ACC112 (cell line): Measurements from ENCODE around the gene ARNT2.

Source experiments
- H2AFZ ChIP-seq: fragments of 200-600 bp; sonication (generic); one replicate; pipeline ENCODE4 v1.6.0; 2017; ENCODE audit warnings: antibody characterized with exemption, low read length; ENCODE audit not compliant: unreplicated experiment
- H3K27ac ChIP-seq: fragments of 200-600 bp; sonication (generic); 2 replicates; pipeline ENCODE4 v1.5.1; 2014; ENCODE audit warnings: low read depth, mild to moderate bottlenecking, antibody characterized with exemption, low read length, moderate library complexity
- H3K27me3 ChIP-seq: fragments of 200-600 bp; sonication (generic); 2 replicates; pipeline ENCODE4 v1.6.1; 2014; ENCODE audit warnings: mild to moderate bottlenecking, antibody characterized with exemption, low read length, moderate library complexity, mixed read lengths; ENCODE audit not compliant: insufficient read depth
- H3K36me3 ChIP-seq: fragments of 200-600 bp; sonication (generic); 2 replicates; pipeline ENCODE4 v1.6.1; 2016; ENCODE audit warnings: mild to moderate bottlenecking, antibody characterized with exemption, low read length, moderate library complexity, mixed read lengths; ENCODE audit not compliant: insufficient read depth
- H3K4me1 ChIP-seq: fragments of 200-600 bp; sonication (generic); one replicate; pipeline ENCODE4 v1.6.1; 2016; ENCODE audit warnings: low read length, mixed read lengths; ENCODE audit not compliant: insufficient read depth, unreplicated experiment, control insufficient read depth
- H3K4me3 ChIP-seq: fragments of 200-600 bp; sonication (generic); 2 replicates; pipeline ENCODE4 v1.5.1; 2014; ENCODE audit warnings: mild to moderate bottlenecking, low read depth, low read length
- H3K79me2 ChIP-seq: fragments of 200-600 bp; sonication (generic); one replicate; pipeline ENCODE4 v1.6.0; 2016; ENCODE audit warnings: low read length; ENCODE audit not compliant: control insufficient read depth, unreplicated experiment, insufficient read depth

ARNT2 gene

DNA sequence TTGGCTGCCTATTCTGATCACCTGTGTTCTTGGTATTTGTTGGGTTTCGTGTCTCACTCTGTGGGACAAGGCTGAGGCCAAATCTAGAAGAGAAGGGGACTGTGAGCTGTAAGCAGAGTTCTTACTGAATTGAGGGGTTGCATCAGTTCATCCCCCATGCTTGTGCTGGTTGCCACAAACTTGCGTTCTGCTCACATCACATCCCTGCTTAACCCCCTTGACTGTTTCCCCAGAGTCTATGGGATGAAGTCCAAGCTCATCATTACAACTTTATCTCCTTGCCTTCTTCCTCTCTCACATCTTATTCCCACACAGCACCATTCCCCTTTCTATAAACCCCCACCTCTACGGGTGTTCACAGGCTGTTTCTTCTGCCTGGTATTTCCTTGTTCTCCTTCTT, 147.2 kb downstream of the ARNT2 start:
- Histone ChIP-seq H3K27ac (peak overlapping the region; percentile 96), H3K4me3 (peak overlapping the region; percentile 61; the same call in 1 of the 2 replicates), H3K79me2 (no peaks in the 10 kb centered on the region), H3K4me1 (peaks cover 41% of the 10 kb centered on the region), H3K27me3 (no peaks in the 10 kb centered on the region), H3K36me3 (no peaks in the 10 kb centered on the region), H2AFZ (no peak overlapping the region)

DNA sequence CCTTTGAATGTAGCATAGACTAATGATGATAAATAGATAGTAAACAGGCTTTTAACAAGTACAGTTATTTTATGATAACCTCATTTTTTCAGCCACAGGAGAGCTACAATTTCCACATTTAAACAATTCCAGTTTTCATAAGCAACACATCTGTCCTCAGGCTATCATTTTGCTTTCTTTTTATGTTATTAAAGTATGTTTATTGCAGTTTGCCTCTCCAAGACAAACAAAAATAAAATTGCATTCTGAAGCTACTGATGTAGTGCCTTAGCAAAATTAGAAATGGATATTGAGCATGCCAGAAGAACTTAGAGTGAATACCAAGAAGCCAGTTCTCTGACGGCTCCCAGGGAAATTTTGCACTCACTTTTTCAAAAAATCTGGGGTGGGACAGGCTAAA, 150.4 kb downstream of the ARNT2 start:
- Histone ChIP-seq H3K36me3 (no peaks in the 10 kb centered on the region), H3K79me2 (no peaks in the 10 kb centered on the region), H3K27ac (no peak overlapping the region), H2AFZ (no peak overlapping the region), H3K4me1 (peaks cover 22% of the 10 kb centered on the region), H3K27me3 (no peaks in the 10 kb centered on the region), H3K4me3 (no peak overlapping the region)

DNA sequence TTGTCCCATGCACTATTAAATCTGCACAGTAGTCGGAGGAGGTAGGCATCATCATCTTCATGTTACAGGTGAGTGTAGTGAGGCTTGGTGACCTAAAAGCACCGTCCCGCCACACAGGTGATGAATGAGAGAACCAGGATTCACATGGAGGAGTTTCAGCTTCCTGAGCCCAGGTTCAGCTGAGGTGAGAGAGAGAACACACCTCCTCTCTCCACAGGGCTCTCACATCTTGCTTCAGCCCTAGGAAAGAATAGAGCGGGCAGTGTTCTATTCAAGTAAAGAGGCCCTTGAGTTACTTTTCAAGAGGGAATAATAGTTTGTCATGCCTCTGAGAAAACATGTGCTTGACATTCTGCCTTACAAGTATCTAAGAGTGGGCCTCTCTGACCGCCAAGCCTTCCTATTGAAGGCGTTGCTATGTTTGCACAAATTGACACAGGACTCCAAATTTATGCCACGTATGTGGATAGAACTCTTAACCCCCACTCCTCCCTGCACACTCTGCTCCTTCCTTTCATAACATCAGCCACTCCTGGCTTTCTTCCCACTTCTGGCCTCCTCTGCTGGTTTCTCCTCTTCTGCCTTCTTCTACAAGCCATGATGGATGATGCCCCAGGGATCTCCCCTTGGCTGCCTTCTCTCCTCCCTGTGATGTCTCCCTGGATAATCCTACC, 152.6 kb downstream of the ARNT2 start:
- H3K79me2 ChIP-seq, result no peaks in the 10 kb centered on the region
- H3K4me1 ChIP-seq, result peaks cover 1% of the 10 kb centered on the region
- H3K27ac ChIP-seq, result no peak overlapping the region
- H3K36me3 ChIP-seq, result no peaks in the 10 kb centered on the region
- no peak overlapping the region for H2AFZ ChIP-seq
- H3K27me3 ChIP-seq, result no peaks in the 10 kb centered on the region
- no peak overlapping the region for H3K4me3 ChIP-seq

DNA sequence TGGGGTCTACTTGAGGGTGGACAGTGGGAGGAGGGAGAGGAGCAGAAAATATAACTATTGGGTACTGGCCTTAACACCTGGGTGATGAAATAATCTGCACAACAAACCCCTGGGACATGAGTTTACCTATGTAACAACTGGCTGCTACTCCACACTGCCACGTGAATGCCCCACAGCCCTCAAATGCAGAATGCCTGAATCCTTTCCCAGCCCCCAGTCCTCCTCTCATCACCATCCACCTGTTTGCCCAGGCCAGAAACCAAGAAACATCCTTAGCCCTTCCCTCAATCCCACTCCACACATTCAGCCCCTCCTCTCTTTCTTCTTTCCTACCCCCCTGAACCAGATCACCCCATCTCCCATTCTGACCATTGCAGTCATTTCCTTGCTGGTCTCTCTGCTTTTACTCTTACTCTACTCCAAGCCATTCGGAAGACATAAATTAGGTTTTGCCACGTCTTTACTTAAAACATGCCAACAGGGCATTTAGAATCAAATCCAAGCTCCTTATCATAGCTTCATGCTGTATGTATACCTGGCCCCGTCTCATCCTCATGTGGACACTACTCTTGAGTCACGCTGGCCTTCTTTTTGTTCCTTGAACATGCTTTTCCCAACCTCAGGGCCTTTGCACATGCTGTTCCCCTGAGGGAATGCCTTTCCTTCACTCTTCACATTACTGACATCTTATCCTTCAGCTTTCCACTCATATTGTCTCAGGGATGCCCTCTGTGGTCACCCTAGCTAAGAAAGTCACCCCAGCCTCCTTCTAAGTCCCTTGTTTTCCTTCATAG, 153.5 kb downstream of the ARNT2 start:
- Histone ChIP-seq H3K27me3 (no peaks in the 10 kb centered on the region), H3K27ac (no peak overlapping the region), H3K4me3 (no peak overlapping the region), H2AFZ (no peak overlapping the region), H3K4me1 (no peaks in the 10 kb centered on the region), H3K36me3 (no peaks in the 10 kb centered on the region), H3K79me2 (no peaks in the 10 kb centered on the region)

DNA sequence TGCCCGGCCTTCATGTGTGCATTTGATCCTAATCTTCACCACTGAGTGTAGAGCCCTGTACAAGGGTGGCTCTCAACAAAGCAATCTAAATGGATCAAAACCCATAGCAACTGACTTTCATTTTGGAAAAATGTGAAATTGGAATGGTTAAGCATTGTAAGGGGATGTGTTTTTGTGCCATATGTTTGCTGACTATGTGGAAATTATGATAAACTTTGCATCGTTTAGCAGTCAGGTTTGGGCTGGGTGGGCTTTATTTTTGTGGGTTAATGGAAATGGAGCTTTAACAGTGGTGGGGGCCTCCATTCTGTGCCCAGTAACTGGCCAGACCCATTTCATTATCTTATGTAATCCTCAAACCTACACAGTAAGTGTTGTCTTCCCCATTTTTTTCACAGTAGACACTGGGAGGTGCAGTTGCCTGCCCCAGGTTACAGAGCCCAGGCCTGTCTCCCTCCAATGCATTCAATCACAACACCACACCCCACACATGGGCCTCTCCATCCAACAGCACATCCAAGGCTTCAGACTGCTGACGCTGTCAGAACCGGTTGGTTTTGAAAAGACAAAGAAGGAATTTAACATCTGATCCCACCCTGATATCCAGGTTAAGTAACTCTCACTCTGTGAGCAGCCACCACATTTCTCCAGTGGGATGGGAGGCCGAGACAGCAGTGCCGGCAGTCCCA, 154.6 kb downstream of the ARNT2 start:
- H2AFZ ChIP-seq, result no peak overlapping the region
- H3K4me1 ChIP-seq, result no peaks in the 10 kb centered on the region
- H3K4me3 ChIP-seq, result no peak overlapping the region
- H3K27ac ChIP-seq, result no peak overlapping the region
- H3K27me3 ChIP-seq, result no peaks in the 10 kb centered on the region
- no peaks in the 10 kb centered on the region for H3K36me3 ChIP-seq
- no peaks in the 10 kb centered on the region for H3K79me2 ChIP-seq

DNA sequence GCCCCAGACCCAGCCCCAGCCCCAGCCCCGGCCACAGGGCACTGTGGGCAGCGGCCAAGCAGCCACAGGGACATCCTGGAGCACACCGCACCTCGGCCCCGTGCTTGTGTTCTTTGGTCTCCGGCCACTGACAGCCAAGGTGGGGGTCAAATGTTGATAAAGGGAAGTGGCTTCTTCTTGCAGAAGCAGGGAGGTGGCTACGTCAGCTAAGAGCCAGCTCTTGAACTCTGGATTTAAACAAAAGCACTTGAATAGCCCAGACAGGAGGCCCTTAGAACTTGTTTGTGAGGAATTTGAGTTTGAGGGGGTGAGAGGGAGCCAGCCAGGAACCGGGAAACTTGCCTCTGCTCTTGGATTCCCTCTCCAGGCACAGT, 155.1 kb downstream of the ARNT2 start:
- H3K27ac ChIP-seq, result no peak overlapping the region
- H3K36me3 ChIP-seq, result no peaks in the 10 kb centered on the region
- no peak overlapping the region for H2AFZ ChIP-seq
- H3K27me3 ChIP-seq, result no peaks in the 10 kb centered on the region
- H3K4me1 ChIP-seq, result no peaks in the 10 kb centered on the region
- H3K4me3 ChIP-seq, result no peak overlapping the region
- H3K79me2 ChIP-seq, result no peaks in the 10 kb centered on the region

DNA sequence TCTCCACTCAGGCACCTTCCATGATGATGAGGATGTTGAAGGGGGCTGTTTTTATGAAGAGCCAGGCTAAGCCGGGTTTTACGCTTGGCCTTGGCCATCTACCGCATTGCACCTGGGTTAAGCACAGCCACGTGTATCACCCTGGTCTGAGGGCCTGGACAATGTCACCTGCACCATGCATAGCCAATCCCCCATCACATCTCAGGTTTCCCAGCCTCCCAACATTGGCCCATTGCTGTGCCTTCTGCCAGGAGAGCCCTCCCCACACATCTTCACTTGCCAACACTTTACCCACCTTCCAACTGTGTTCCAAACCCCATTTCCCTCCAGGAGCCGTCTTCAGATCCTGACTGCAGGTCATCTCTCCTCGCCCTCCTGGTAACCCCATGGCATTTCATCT, 155.6 kb downstream of the ARNT2 start:
- Histone ChIP-seq H2AFZ (no peak overlapping the region), H3K79me2 (no peaks in the 10 kb centered on the region), H3K4me3 (no peak overlapping the region), H3K27me3 (no peaks in the 10 kb centered on the region), H3K36me3 (no peaks in the 10 kb centered on the region), H3K27ac (no peak overlapping the region), H3K4me1 (no peaks in the 10 kb centered on the region)

DNA sequence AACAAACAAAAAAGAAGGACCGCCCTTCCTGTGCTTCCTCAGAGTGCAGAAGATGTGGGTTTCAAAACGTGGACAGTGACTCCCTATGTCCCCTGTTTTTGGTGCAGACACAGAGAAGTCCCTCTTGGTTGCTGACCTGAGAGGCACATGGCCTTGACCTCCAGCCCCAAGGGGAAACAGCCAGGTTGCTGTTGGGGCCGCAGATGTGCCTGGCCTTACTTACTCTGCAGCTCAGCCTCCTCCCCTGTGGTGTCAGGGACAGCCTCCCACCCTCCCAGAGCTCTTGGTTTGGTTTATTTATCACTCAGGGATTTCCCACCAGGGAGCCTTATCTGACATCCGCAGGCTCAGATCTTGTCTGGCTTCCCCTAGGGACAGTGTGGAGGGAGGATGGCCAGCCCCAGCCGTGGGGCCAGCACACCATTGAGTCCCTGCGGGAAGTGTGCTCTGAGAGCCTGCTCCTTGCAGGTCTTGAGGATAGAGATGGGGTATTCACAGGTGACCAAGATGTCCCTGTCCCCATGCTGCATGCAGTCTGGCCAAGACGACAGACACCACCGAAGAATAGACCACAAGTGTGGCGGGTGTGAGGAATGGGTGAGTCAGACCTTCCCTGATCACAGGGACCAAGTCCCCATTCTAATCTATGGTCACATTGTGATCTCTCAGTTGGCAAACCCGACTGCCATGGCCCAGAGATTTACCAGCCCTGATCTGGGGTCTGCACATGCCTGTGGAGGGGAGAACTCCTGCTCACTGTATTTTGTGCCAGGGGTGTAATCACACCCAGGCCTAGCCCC, 156.6 kb downstream of the ARNT2 start:
- Histone ChIP-seq H3K79me2 (no peaks in the 10 kb centered on the region), H3K27me3 (no peaks in the 10 kb centered on the region), H3K36me3 (no peaks in the 10 kb centered on the region), H2AFZ (no peak overlapping the region), H3K27ac (no peak overlapping the region), H3K4me3 (no peak overlapping the region), H3K4me1 (no peaks in the 10 kb centered on the region)

DNA sequence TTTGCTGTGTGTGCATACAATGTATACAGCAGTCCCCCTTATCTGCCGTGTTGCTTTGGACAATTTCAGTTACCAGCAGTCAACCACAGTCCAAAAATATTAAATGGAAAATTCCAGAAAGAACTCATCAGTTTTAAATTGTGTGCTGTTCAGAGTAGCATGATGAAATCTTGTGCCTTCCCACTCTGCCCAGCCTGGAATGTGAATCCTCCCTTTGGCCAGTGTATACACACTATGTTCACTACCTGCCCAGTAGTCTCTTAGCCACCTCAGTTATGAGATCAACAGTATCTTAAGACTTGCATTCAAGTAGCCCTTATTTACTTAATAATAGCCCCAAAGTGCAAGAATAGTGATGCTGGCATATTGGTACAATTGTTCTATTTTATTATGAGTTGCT, 157.3 kb downstream of the ARNT2 start:
- H3K79me2 ChIP-seq, result no peaks in the 10 kb centered on the region

DNA sequence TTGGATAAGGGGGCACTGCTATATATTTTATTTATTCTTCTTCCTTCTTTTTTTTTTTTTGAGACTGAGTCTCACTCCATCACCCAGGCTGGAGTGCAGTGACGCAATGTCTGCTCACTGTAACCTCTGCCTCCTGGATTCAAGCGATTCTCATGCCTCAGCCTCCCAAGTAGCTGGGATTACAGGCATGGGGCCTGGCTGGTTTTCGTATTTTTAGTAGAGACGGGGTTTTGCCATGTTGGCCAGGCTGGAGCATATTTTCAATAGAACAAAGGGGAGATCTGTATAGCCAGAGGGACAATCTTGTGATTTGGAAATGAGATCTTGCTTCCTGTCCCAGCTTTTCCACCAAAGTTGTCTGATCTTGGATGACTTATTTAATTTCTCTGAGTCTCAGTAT, 157.9 kb downstream of the ARNT2 start:
- H3K4me3 ChIP-seq, result no peak overlapping the region
- no peak overlapping the region for H2AFZ ChIP-seq
- no peaks in the 10 kb centered on the region for H3K4me1 ChIP-seq
- H3K36me3 ChIP-seq, result no peaks in the 10 kb centered on the region
- no peak overlapping the region for H3K27ac ChIP-seq
- no peaks in the 10 kb centered on the region for H3K79me2 ChIP-seq
- no peaks in the 10 kb centered on the region for H3K27me3 ChIP-seq

More for the DNA sequence above, 157.3 kb downstream of the ARNT2 start:
- H3K27me3 ChIP-seq, result no peaks in the 10 kb centered on the region
- no peaks in the 10 kb centered on the region for H3K36me3 ChIP-seq
- H3K27ac ChIP-seq, result no peak overlapping the region
- H2AFZ ChIP-seq, result no peak overlapping the region
- no peaks in the 10 kb centered on the region for H3K4me1 ChIP-seq
- H3K4me3 ChIP-seq, result no peak overlapping the region
